ENCODE results near the gene TMEM151A. TPM values are rescaled to one million over a fixed set of nuclear protein-coding genes. Genes with fewer than 3 reads are reported as not detected.

Gene TMEM151A
- total RNA-seq, 1 donor from 2014 or later = not detected

DNA sequence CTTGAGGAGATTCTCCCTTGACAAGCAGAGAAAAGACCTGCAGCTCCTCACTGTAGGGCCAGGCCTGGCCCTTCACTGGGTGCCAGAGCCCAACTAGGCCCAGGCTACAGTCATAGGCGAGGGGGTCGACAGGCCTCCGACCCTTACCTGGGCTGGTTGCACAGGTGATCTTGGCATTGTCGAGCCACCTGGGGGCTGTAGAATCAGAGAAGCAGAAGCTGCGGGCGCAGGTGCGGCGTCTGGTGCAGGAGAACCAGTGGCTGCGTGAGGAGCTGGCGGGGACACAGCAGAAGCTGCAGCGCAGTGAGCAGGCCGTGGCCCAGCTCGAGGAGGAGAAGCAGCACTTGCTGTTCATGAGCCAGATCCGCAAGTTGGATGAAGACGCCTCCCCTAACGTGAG, 30.1 kb upstream of the TMEM151A start:
- DNase-seq = no peak
- H3K4me3 ChIP-seq = no peak overlapping the region
- intact Hi-C loops (cut with micrococcal nuclease) = no loop called here
- peaks cover 48% of the 10 kb centered on the region for H3K36me3 ChIP-seq
- H3K4me1 ChIP-seq = peaks cover 28% of the 10 kb centered on the region
- H3K9me3 ChIP-seq (replicated peaks) = no peaks in the 10 kb centered on the region
- H3K27me3 ChIP-seq (ENCODE audit: low read depth) = no peaks in the 10 kb centered on the region
- H3K27ac ChIP-seq (replicated peaks) = no peak overlapping the region
- TF ChIP-seq, protein P1, sequence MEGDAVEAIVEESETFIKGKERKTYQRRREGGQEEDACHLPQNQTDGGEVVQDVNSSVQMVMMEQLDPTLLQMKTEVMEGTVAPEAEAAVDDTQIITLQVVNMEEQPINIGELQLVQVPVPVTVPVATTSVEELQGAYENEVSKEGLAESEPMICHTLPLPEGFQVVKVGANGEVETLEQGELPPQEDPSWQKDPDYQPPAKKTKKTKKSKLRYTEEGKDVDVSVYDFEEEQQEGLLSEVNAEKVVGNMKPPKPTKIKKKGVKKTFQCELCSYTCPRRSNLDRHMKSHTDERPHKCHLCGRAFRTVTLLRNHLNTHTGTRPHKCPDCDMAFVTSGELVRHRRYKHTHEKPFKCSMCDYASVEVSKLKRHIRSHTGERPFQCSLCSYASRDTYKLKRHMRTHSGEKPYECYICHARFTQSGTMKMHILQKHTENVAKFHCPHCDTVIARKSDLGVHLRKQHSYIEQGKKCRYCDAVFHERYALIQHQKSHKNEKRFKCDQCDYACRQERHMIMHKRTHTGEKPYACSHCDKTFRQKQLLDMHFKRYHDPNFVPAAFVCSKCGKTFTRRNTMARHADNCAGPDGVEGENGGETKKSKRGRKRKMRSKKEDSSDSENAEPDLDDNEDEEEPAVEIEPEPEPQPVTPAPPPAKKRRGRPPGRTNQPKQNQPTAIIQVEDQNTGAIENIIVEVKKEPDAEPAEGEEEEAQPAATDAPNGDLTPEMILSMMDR (IDR thresholded peaks at IDR 0.05; ENCODE audit: borderline replicate concordance) = no peak

- intact Hi-C loops (cut with micrococcal nuclease) = no loop called here
- H3K36me3 ChIP-seq = peaks cover 48% of the 10 kb centered on the region
Observed at GRCh38 chr11:66262191-66262590, 29.5 kb upstream of the TMEM151A start.

DNA sequence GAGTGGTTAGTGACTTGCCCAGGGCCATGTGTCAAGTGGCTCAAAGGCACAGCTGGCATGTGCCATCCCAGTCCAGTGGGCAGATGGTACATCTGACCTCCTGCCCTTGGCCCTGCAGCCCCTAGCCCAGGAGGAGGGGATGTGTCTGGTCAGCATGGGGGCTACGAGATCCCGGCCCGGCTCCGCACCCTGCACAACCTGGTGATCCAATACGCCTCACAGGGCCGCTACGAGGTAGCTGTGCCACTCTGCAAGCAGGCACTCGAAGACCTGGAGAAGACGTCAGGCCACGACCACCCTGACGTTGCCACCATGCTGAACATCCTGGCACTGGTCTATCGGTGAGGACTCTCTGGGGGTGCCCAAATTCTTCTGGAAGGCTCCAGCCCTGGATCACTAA, 29.0 kb upstream of the TMEM151A start:
- Histone ChIP-seq H3K27me3 (ENCODE audit: low read depth) (no peaks in the 10 kb centered on the region), H3K4me3 (no peak overlapping the region), H3K27ac (replicated peaks) (no peak overlapping the region), H3K9me3 (replicated peaks) (no peaks in the 10 kb centered on the region), H3K36me3 (peaks cover 48% of the 10 kb centered on the region), H3K4me1 (peaks cover 26% of the 10 kb centered on the region)
- intact Hi-C loops (cut with micrococcal nuclease) = no loop called here
- TF ChIP-seq, protein P1 (IDR thresholded peaks at IDR 0.05; ENCODE audit: borderline replicate concordance) = no peak
- no peak for DNase-seq

More at GRCh38 chr11:66262191-66262590, 29.5 kb upstream of the TMEM151A start:
- TF ChIP-seq, protein P1 (IDR thresholded peaks at IDR 0.05; ENCODE audit: borderline replicate concordance) = no peak
- Histone ChIP-seq H3K27ac (replicated peaks) (no peak overlapping the region), H3K27me3 (ENCODE audit: low read depth) (no peaks in the 10 kb centered on the region), H3K4me3 (no peak overlapping the region), H3K4me1 (peaks cover 28% of the 10 kb centered on the region), H3K9me3 (replicated peaks) (no peaks in the 10 kb centered on the region)
- no peak for DNase-seq

GRCh38 chr11:66263231-66263630, 28.5 kb upstream of the TMEM151A start:
- intact Hi-C loops (cut with micrococcal nuclease) = no loop called here
- H3K27ac ChIP-seq (replicated peaks) = no peak overlapping the region
- H3K27me3 ChIP-seq (ENCODE audit: low read depth) = no peaks in the 10 kb centered on the region
- DNase-seq = no peak
- no peak overlapping the region for H3K4me3 ChIP-seq
- peaks cover 26% of the 10 kb centered on the region for H3K4me1 ChIP-seq
- peaks cover 48% of the 10 kb centered on the region for H3K36me3 ChIP-seq
- H3K9me3 ChIP-seq (replicated peaks) = no peaks in the 10 kb centered on the region
- TF ChIP-seq, protein P1 (IDR thresholded peaks at IDR 0.05; ENCODE audit: borderline replicate concordance) = no peak

DNA sequence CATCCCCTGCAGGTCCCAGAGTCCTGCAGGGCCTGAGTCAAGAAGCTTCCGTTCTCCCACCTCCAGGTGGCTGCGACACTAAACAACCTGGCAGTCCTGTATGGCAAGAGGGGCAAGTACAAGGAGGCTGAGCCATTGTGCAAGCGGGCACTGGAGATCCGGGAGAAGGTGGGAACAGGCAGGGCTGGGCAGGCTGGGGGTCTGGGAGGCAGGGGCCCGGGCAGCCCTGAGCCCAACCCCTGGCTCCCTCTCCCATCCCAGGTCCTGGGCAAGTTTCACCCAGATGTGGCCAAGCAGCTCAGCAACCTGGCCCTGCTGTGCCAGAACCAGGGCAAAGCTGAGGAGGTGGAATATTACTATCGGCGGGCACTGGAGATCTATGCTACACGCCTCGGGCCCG, 27.9 kb upstream of the TMEM151A start:
- intact Hi-C loops (cut with micrococcal nuclease) = no loop called here
- H3K9me3 ChIP-seq (replicated peaks) = no peaks in the 10 kb centered on the region
- H3K27me3 ChIP-seq (ENCODE audit: low read depth) = no peaks in the 10 kb centered on the region
- H3K4me1 ChIP-seq = peaks cover 24% of the 10 kb centered on the region
- H3K4me3 ChIP-seq = no peak overlapping the region
- H3K36me3 ChIP-seq = peaks cover 48% of the 10 kb centered on the region
- no peak for DNase-seq
- H3K27ac ChIP-seq (replicated peaks) = no peak overlapping the region
- TF ChIP-seq, protein P1 (IDR thresholded peaks at IDR 0.05; ENCODE audit: borderline replicate concordance) = no peak

DNA sequence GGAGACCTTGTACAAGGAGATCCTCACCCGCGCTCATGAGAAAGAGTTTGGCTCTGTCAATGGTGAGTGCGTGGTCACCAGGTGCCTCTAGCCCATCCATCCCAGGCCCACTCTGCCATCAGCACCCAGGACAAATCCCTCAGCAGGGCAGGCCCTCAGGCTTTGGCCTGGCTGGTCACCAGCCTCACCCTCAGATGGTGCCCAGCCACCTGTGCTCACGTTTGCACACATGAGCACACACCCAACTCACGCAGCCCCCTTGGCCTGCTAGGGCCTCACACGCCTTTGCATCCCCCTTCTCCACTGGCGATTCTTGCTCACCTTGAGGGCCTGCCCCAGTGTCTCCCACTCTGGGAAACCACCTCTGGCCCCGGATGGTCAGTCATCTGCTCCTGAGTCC, 27.3 kb upstream of the TMEM151A start:
- no peak overlapping the region for H3K27ac ChIP-seq (replicated peaks)
- peaks cover 48% of the 10 kb centered on the region for H3K36me3 ChIP-seq
- no peaks in the 10 kb centered on the region for H3K27me3 ChIP-seq (ENCODE audit: low read depth)
- no peak overlapping the region for H3K4me3 ChIP-seq
- no peaks in the 10 kb centered on the region for H3K9me3 ChIP-seq (replicated peaks)
- intact Hi-C loops (cut with micrococcal nuclease) = no loop called here
- no peak for DNase-seq
- TF ChIP-seq, protein P1 (IDR thresholded peaks at IDR 0.05; ENCODE audit: borderline replicate concordance) = no peak
- peaks cover 28% of the 10 kb centered on the region for H3K4me1 ChIP-seq

Measured in left ventricle myocardium inferior (tissue), 1 donor.